Globus pallidus (tissue), 1 donor: Measurements from ENCODE around the gene RASSF9.

Experiments used
- DNase-seq: peaks from one replicate; pipeline ENCODE4 v3.0.0-alpha.2; 2015; ENCODE audit warnings: low spot score

Gene RASSF9

DNA sequence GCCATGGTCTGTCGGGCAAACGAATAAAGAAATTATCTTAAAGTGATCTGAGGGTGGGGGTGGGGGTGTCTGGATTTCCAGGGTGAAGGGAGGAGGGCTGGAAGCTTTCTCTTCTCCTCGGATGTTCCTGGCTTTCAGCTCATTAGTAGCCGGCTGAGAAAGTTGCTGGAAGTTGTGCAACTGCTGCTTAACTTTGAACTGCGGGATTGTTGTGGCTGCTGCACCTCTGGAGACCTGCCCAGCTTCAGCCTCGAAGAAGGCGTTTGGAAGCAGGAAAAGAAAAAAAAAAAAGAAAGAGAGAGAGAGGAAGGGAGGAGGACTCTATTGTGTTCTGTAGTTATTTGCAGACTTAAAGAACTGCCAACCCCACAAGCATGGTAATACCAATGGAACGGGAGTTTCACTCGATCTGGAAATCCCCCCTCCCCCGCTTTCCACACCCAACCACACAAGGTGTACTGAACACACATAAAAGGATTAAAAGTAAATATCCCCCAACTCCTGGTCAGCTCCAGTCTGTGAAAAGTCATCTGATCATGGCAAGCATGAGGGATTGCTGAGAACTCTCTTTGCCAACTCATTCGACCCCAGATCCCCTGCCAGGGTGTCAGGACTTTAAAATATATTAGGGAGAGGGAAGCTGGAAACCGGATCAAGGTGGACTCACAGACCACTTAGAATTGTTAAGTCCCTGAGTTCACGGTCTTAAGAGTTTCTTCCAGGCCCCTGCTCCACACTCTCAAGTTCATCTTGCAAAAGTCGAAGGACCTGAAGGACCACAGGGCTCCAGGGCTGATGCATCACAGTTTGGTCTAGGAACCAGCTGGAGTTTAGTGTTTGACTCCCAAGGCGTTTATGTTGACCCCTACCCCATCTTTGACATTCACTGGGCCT is at the start of gene RASSF9:
Gene RASSF9, minus strand, starts transcription at position 213 of the 894 bp plus-strand sequence. Its CDS starts 208 bp downstream, at position 5.
- peak; percentile 14 for DNase-seq

- no peak for DNase-seq
Observed at GRCh38 chr12:85883763-85884162, 47.6 kb upstream of the RASSF9 start.

- DNase-seq: no peak
Observed at GRCh38 chr12:85877459-85877858, 41.2 kb upstream of the RASSF9 start.

GRCh38 chr12:85874031-85874461 is 37.8 kb upstream of the RASSF9 start, which contains the start of gene NTS:
Gene NTS (plus strand): TSS chr12:85874295. CDS start chr12:85874404, 109 bp downstream.
- DNase-seq: no peak

DNA sequence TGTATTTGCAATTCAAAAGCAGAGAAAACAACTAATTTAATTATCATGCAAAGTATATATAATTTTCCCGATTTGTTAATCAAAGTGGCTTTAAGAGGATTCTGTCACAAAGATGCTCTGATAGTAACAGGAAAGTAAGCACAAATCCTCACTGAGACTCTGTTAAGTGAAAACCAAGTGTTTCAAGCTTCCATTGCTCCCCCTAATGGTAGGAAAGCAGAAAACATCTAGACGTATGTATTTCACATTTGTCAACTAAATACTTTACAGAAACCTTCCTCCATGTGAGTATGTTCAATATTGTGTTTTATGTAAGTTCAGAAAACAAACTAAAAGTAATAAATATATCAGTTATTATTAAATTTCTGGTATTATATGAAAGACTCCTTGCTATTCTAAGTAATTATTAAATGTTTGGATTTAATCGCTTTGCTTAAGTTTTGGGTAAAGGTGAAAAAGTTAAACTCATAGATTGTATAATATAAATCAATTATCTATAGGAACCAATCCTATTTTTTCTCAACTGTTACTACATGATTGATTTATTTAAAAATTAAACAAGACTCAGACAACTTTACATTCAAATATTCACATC is 36.4 kb upstream of the RASSF9 start:
- peak; percentile 44 for DNase-seq

GRCh38 chr12:85866986-85867776 is 31.0 kb upstream of the RASSF9 start:
- DNase-seq: peak; percentile 26

GRCh38 chr12:85865890-85866289 is 29.7 kb upstream of the RASSF9 start:
- no peak for DNase-seq

- DNase-seq: no peak
Observed at GRCh38 chr12:85856966-85857365, 20.8 kb upstream of the RASSF9 start.

- DNase-seq: no peak
Observed at GRCh38 chr12:85855305-85855704, 19.1 kb upstream of the RASSF9 start.

- no peak for DNase-seq
Observed at GRCh38 chr12:85849344-85849743, 13.1 kb upstream of the RASSF9 start.

DNA sequence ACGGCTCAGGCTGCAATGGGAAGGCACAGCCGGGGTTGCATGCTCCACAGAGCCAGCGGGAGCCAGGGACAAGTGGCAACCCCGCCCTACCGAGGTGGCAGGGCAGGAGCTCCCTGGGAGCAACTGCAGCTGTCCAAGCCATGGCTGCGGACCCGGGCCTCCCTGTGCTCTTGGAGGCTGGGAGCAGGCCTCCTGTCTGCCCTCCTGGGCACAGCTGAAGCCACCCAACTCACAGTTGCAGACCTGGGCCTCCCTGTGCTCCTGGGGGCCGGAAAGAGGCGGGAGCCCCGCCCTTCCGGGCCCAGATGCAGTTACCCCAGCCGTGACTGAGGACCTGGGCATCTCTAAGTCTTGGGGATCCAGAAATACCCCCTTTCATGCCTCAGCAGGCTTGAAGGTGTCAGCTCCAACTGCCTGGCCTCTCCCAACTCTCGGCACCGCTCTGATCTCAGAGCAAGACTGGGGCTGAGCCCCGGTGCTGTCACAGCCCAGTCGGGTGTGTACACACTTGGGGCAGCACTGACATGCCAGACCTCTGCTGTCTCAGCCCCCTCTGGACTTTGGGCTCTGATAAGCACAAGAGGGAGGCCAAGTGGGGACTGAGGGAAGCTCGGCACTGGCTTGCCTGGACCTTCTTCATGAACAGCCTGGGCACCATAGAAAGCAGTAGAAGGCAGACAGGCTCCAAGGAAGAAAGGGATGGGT is 7.5 kb upstream of the RASSF9 start:
- DNase-seq: no peak

DNA sequence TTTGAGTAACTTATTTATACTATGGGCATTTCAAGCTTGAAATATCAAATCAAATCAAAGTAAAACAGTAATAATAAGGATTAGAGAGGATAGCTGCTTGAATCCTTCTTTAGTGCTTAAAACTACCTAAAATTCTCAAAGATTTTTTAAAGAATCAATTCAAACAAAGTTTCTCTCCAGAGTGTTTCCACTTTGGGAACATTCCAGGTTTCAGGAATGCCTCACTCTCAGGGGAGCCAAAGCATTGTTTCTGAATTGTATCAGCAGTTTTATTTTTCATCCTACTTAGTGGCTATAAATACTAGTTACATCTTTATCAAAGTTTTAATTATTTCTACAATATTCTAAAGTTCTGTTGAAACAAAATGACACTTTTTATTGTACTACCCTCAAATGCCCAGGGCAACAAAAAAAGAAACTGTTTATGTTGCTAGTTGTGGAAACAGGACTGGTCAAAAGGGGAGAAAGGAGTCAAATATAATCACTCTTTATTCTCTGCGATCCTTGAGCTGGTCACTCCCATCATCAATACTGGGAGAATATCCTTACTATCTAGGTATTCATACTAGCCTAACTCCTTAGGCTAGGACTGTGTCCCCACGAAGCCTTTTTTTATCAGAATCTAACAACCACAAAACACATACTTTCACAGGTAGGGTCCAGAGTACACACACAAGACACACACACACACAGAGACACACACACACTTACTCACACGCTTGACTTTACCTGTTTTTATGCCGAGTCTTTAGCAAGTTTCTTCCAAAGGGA is 598 bp downstream of the RASSF9 start:
- no peak for DNase-seq

- no peak for DNase-seq
Observed at GRCh38 chr12:85834378-85834777, 1.8 kb downstream of the RASSF9 start.

DNA sequence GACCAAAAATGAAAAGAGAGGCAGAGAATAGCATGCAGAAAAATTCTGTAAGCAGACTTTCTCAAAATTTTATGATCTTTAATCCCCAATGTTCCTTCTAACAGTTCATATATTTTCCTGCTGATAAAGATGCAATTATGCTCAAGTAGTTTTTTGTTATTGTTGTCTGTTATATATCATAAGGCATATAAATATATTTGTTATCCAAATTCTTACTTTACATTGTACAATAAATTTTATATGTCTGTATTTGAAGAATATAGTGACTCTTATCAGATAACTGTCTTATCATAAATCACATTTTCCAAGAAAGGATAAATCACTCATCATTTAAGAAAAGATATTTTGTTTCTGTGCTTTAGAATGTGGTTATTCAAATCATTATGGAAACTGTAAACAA is 2.6 kb downstream of the RASSF9 start:
- no peak for DNase-seq

DNA sequence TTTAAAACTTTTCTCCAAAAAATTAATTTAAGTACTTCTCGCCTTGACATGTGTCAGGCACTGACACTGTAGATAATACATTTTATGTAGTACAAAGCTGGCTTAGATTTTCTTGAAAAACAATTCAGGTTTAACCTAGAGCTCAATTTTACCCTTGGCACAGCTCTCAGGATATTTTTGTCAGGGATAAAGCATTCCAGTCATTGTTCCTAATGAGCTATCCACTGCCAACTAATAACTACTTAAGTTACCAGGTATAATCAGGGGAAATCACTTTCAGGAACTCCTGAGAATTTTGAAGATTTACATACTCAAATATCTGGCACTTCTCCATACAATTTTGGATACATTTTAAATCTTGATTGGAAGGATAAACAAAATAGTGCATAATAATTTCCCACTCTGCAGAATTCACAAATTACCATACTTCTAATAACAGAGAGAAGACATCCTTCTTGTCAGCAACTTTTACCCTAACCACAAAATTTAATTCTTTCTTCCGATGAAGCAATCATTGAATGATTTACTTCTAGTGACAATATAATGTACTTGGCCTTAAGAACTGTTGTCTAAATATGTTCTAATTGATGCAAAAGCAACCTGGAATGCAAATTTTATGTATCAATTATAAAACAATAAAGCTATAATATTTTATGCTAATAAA is 4.8 kb downstream of the RASSF9 start:
- no peak for DNase-seq

DNA sequence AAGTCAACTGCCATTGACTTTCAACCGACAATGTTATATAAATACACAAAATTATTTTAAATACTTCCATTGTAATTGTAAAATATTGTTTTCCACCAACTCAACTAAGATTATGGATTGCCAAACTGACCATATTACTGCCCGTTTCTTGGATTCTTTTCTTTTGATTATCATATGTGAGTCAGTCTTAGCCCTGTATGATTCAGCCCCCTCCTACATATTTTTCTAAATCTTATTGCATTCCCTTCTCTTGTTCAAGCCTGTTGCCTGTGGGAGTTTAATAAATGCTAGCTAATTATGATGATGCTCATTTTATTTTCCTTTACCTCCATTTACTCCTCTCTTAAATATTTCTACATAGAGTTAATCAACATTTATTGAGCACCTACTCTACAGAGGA is 6.8 kb downstream of the RASSF9 start:
- DNase-seq: no peak

DNA sequence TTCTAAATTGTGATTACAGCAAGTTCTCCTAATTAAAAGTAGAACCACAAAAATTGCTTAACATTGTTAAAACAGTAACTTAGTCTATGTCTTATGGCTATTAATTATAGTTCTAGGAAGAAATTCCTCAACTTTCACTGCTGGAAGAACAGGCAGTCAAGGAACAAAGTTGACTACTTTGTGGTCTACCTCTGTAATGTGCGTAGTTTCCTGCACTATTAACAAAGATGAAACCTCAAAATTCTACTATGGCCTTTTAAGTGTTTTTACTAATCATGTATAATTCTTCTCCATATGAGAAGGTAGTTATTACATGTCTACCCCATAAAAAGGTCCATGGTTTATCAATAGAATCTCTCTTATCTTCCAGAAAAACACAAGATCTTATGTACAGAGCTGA is 7.6 kb downstream of the RASSF9 start:
- no peak for DNase-seq

DNA sequence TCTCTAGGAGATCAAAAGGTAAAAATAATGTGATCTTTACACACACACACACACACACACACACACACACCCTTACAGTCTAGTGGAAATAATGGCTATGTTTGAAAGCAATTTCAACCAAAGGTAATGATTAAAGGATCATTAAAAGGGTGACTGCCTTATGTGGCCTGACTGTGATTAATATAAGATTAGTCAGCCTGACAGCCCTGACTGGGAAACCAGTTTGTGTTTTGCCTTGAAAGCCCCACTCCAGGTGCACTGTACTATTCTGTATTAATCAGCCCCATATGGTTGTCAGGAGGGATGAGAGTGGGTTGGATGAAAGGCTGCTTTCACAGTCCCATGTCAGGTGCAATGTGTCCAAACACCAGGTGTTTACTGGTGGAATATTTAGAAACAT is 10.5 kb downstream of the RASSF9 start:
- no peak for DNase-seq

DNA sequence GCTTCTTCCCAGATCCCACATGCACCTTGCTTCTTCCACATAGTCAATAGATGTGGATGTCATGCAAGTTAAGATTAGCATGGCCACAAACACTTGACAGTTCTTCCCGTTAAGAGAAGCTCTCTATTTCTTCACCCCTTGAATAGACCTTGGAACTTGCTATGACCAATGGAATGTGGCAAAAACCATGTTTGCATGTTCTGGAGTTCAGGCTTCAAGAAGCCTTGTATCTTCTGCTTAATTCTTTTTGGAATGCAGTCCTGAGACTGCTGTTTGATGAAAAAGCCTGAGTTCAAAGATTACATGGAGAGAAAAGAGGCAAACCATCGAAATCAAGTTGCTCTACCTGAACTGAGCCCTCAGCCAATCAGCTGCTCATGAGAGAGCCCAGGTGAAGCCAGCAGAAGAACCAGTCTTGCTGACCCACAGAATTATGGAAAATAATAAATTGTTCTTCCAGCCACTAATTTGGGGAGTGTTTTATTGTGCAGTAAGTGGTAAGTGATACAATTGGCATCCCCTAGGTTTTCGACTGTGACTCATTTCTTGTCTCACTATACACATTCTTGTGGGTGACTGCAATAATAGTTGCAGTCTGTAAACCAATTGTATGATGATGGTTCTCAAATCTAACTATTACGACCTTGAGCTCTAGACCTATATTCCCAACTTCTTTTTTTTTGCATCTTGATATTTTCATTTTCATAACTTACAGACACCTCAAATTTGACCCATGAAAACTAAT is 12.6 kb downstream of the RASSF9 start:
- no peak for DNase-seq

DNA sequence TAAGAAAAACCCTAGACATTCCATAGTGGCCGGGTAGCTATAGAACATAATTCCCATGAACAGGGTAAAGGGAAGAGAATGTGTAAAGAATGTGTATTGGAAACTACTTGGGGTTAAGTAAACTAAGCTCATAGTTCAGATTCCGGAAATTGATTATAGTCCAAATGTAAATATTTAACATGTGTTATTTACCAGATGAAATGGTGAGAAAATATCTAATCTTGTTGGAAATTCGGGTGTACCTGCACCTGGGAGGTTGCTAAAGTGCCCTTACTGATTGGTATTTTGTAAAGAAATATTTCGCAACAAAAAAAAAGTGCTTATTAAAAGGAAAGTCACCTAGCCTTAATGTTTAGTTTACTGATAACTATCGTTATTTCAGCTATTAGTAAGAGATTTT is 14.4 kb downstream of the RASSF9 start:
- no peak for DNase-seq
